MCF 10A (cell line): Measurements from ENCODE around the gene ZC3H12C. TPM values are rescaled to one million over a fixed set of nuclear protein-coding genes. Genes with fewer than 3 reads are reported as not detected.

Source experiments
- BruUV-seq: library from RNA; stranded (reverse); fragments of 400-500 nt; replicated peaks from 2 replicates; lab custom pipeline; 2021; lab: Mats Ljungman, UMichigan
- CTCF ChIA-PET: fragments of 300-600 bp; sonication (Branson Sonifier 250); formaldehyde crosslinking; extraction: SDS; loops from one replicate; lab custom pipeline; 2021; ENCODE audit warnings: antibody characterized with exemption, inconsistent platforms; lab: Yijun Ruan, JAX
- POLR2A ChIA-PET: fragments of 300-600, 350-650 bp; sonication (Branson Sonifier 250); formaldehyde crosslinking; extraction: SDS; loops from one replicate; lab custom pipeline; 2020; ENCODE audit warnings: antibody characterized with exemption, inconsistent platforms; lab: Yijun Ruan, JAX
- DNase-seq: peaks from one replicate; pipeline ENCODE4 v3.0.0-alpha.2; 2018; ENCODE audit not compliant: unreplicated experiment
- H3K27ac Mint-ChIP-seq: one replicate; pipeline ENCODE4 v1.8.0; 2022; ENCODE audit warnings: mild to moderate bottlenecking, low read depth, mixed read lengths; ENCODE audit not compliant: unreplicated experiment
- H3K27me3 Mint-ChIP-seq: one replicate; pipeline ENCODE4 v1.8.0; 2022; ENCODE audit warnings: mixed read lengths; ENCODE audit not compliant: insufficient read depth, unreplicated experiment
- H3K36me3 Mint-ChIP-seq: one replicate; pipeline ENCODE4 v1.8.0; 2022; ENCODE audit warnings: mild to moderate bottlenecking, moderate library complexity, mixed read lengths; ENCODE audit not compliant: insufficient read depth, unreplicated experiment
- H3K4me1 Mint-ChIP-seq: one replicate; pipeline ENCODE4 v1.8.0; 2022; ENCODE audit warnings: mixed read lengths; ENCODE audit not compliant: insufficient read depth, unreplicated experiment
- H3K4me3 Mint-ChIP-seq: one replicate; pipeline ENCODE4 v1.8.0; 2022; ENCODE audit warnings: mild to moderate bottlenecking, moderate library complexity, mixed read lengths; ENCODE audit not compliant: unreplicated experiment
- H3K9me3 Mint-ChIP-seq: one replicate; pipeline ENCODE4 v1.8.0; 2022; ENCODE audit warnings: mixed read lengths; ENCODE audit not compliant: unreplicated experiment
- CTCF ChIP-seq: fragments of 200-600 bp; IDR thresholded peaks from one replicate; pipeline ENCODE4 v1.8.0; 2022; ENCODE audit warnings: antibody characterized with exemption, mild to moderate bottlenecking; ENCODE audit not compliant: unreplicated experiment
- intact Hi-C: fragments of 100-400 bp; cut with micrococcal nuclease; formaldehyde crosslinking; loops from 2 replicates; pipeline ENCODE4 v1.14.1; 2022
- total RNA-seq: library from RNA; stranded (reverse); gene quantifications from 2 replicates; pipeline ENCODE4 v1.2.3, GENCODE V29; 2022

ZC3H12C gene
- total RNA-seq, 1 experiment from 2014 or later = 37.7 TPM

- Mint-ChIP-seq H3K36me3 (peaks cover 52% of the 10 kb centered on the region), H3K4me3 (no peak overlapping the region), H3K9me3 (no peaks in the 10 kb centered on the region), H3K27ac (peak overlapping the region; percentile 57), H3K4me1 (peaks cover 50% of the 10 kb centered on the region), H3K27me3 (no peaks in the 10 kb centered on the region)
- no peak for DNase-seq
- BruUV-seq = no TSS peak
- ChIA-PET CTCF (interaction anchor here (0.8 kb wide), 1 partner anchor 71 kb away, joined by 3 read pairs; no protein-coding TSS in a partner anchor), POLR2A (interaction anchor here (1.0 to 3.4 kb wide), 7 partner anchors 12 to 72 kb away, joined by 3 to 18 read pairs (median 5); partner anchors contain the start of gene ZC3H12C)
- TF ChIP-seq CTCF = no peak
- intact Hi-C loops = no loop called here
Measured at GRCh38 chr11:110128161-110128560, 35.0 kb downstream of the ZC3H12C start.

GRCh38 chr11:110130642-110131238 is 37.5 kb downstream of the ZC3H12C start:
- H3K9me3 Mint-ChIP-seq = no peaks in the 10 kb centered on the region
- no TSS peak for BruUV-seq
- DNase-seq = no peak
- H3K27me3 Mint-ChIP-seq = no peaks in the 10 kb centered on the region
- ChIA-PET POLR2A (interaction anchor here (0.7 to 4.7 kb wide), 21 partner anchors 10 to 190 kb away, joined by 3 to 89 read pairs (median 4); partner anchors contain the start of genes RDX and ZC3H12C), CTCF (interaction anchor here (0.6 to 1.2 kb wide), 6 partner anchors 23 to 1421 kb away, joined by 3 to 8 read pairs (median 3); partner anchors contain the start of gene FDX1)
- H3K36me3 Mint-ChIP-seq = peaks cover 29% of the 10 kb centered on the region
- peak overlapping the region; percentile 49 for H3K27ac Mint-ChIP-seq
- peaks cover 33% of the 10 kb centered on the region for H3K4me1 Mint-ChIP-seq
- no peak for TF ChIP-seq CTCF
- intact Hi-C loops = no loop called here
- no peak overlapping the region for H3K4me3 Mint-ChIP-seq

- Mint-ChIP-seq H3K4me3 (peak overlapping the region; percentile 7), H3K9me3 (no peaks in the 10 kb centered on the region), H3K4me1 (peaks cover 32% of the 10 kb centered on the region), H3K36me3 (peaks cover 24% of the 10 kb centered on the region), H3K27me3 (no peaks in the 10 kb centered on the region), H3K27ac (peak overlapping the region; percentile 49)
- no peak for TF ChIP-seq CTCF
- intact Hi-C loops = no loop called here
- ChIA-PET POLR2A (interaction anchor here (0.7 to 4.7 kb wide), 23 partner anchors 10 to 192 kb away, joined by 3 to 89 read pairs (median 4); partner anchors contain the start of genes RDX and ZC3H12C), CTCF (interaction anchor here (0.7 to 1.2 kb wide), 5 partner anchors 38 to 298 kb away, joined by 3 to 5 read pairs (median 3); partner anchors contain the start of gene FDX1)
- DNase-seq = peak; percentile 45
- TSS peak; percentile 2 for BruUV-seq
Measured at GRCh38 chr11:110131386-110132123, 38.4 kb downstream of the ZC3H12C start.

- Mint-ChIP-seq H3K36me3 (peaks cover 31% of the 10 kb centered on the region), H3K27ac (no peak overlapping the region), H3K4me3 (no peak overlapping the region), H3K9me3 (no peaks in the 10 kb centered on the region), H3K4me1 (peaks cover 23% of the 10 kb centered on the region), H3K27me3 (no peaks in the 10 kb centered on the region)
- POLR2A ChIA-PET = interaction anchor here (2.7 to 4.7 kb wide), 2 partner anchors 8 to 37 kb away, joined by 22 to 89 read pairs; partner anchors contain the start of gene ZC3H12C
- TF ChIP-seq CTCF = no peak
- BruUV-seq = no TSS peak
- DNase-seq = no peak
- CTCF ChIA-PET = interaction anchor here (0.6 to 1.2 kb wide), 2 partner anchors 194 to 1984 kb away, joined by 3 read pairs; no protein-coding TSS in a partner anchor
- intact Hi-C loops = no loop called here
Measured at GRCh38 chr11:110133160-110133559, 40.0 kb downstream of the ZC3H12C start.
